WTC11 (cell line): ENCODE data around the gene MYORG. TPM values are rescaled to one million over a fixed set of nuclear protein-coding genes. Genes with fewer than 3 reads are reported as not detected.

Experiments used
- ATAC-seq: fragments of 200-7000 bp; cut with Tn5 transposase; 2 replicates; pipeline ENCODE4 v1.10.0; 2021; ENCODE audit warnings: mild to moderate bottlenecking, moderate library complexity
- CTCF ChIA-PET: fragments of 300-600 bp; sonication (Branson Sonifier 250); formaldehyde crosslinking; loops from one replicate; lab custom pipeline; 2021; ENCODE audit warnings: antibody characterized with exemption; lab: Charles Lee
- POLR2A ChIA-PET: fragments of 350-600 bp; sonication (Branson Sonifier 250); formaldehyde crosslinking; loops from one replicate; lab custom pipeline; 2021; ENCODE audit warnings: antibody characterized with exemption; lab: Charles Lee
- DNase-seq: peaks from one replicate; pipeline ENCODE4 v3.0.0; 2021; ENCODE audit warnings: low spot score
- H3K27ac Mint-ChIP-seq: 2 replicates; pipeline ENCODE4 v1.8.0; 2021; ENCODE audit warnings: mixed read lengths
- H3K27me3 Mint-ChIP-seq: 2 replicates; pipeline ENCODE4 v1.8.0; 2021; ENCODE audit warnings: low read depth, mild to moderate bottlenecking, moderate library complexity, mixed read lengths
- H3K36me3 Mint-ChIP-seq: 2 replicates; pipeline ENCODE4 v1.8.0; 2021; ENCODE audit warnings: mixed read lengths
- H3K4me1 Mint-ChIP-seq: 2 replicates; pipeline ENCODE4 v1.8.0; 2022; ENCODE audit warnings: mixed read lengths
- H3K4me3 Mint-ChIP-seq: 2 replicates; pipeline ENCODE4 v1.8.0; 2021; ENCODE audit warnings: mild to moderate bottlenecking, moderate library complexity, mixed read lengths
- H3K9me3 Mint-ChIP-seq: 2 replicates; pipeline ENCODE4 v1.8.0; 2021; ENCODE audit warnings: mixed read lengths
- ESRRA ChIP-seq: sonication (generic); formaldehyde crosslinking; IDR thresholded peaks from 2 replicates; pipeline ENCODE4 v1.8.1; 2022; ENCODE audit warnings: mild to moderate bottlenecking, missing genetic modification reagents, borderline replicate concordance
- ETV6 ChIP-seq: sonication (generic); formaldehyde crosslinking; IDR thresholded peaks from 2 replicates; pipeline ENCODE4 v1.8.1; 2022; ENCODE audit warnings: mild to moderate bottlenecking, missing genetic modification reagents
- GTF2I ChIP-seq: fragments of 250-450 bp; sonication (Bioruptor Pico); conservative IDR thresholded peaks from 2 replicates; pipeline ENCODE4 v1.4.0; 2021; ENCODE audit warnings: mild to moderate bottlenecking
- IRF2 ChIP-seq: sonication (generic); formaldehyde crosslinking; IDR thresholded peaks from 2 replicates; pipeline ENCODE4 v1.8.0; 2022; ENCODE audit warnings: low read depth, missing genetic modification reagents, borderline replicate concordance
- KAT7 ChIP-seq: sonication (generic); formaldehyde crosslinking; IDR thresholded peaks from 2 replicates; pipeline ENCODE4 v1.8.1; 2023; ENCODE audit warnings: missing genetic modification reagents, mild to moderate bottlenecking, borderline replicate concordance
- NFATC4 ChIP-seq: fragments of 250-450 bp; sonication (Bioruptor Pico); IDR thresholded peaks from 2 replicates; pipeline ENCODE4 v1.9.0; 2021; ENCODE audit warnings: mild to moderate bottlenecking
- NR1H2 ChIP-seq: sonication (generic); formaldehyde crosslinking; IDR thresholded peaks from 2 replicates; pipeline ENCODE4 v1.9.0; 2021; ENCODE audit warnings: mild to moderate bottlenecking, moderate library complexity, missing genetic modification reagents
- ZNF138 ChIP-seq: sonication (generic); formaldehyde crosslinking; conservative IDR thresholded peaks from 2 replicates; pipeline ENCODE4 v1.8.1; 2022; ENCODE audit warnings: mild to moderate bottlenecking, moderate library complexity, missing genetic modification reagents
- ZNF232 ChIP-seq: sonication (generic); formaldehyde crosslinking; IDR thresholded peaks from 2 replicates; pipeline ENCODE4 v1.8.0; 2022; ENCODE audit warnings: mild to moderate bottlenecking, missing genetic modification reagents
- ZNF263 ChIP-seq: sonication (generic); formaldehyde crosslinking; IDR thresholded peaks from 2 replicates; pipeline ENCODE4 v1.8.1; 2022; ENCODE audit warnings: low read depth, mild to moderate bottlenecking, moderate library complexity, missing genetic modification reagents
- total RNA-seq: library from RNA; stranded (reverse); gene quantifications from 3 replicates; pipeline ENCODE4 v1.2.3, GENCODE V29; 2021
- TF ChIP-seq, protein P1 (sequence below): sonication (generic); formaldehyde crosslinking; conservative IDR thresholded peaks from 2 replicates; pipeline ENCODE4 v1.8.1; 2023; ENCODE audit warnings: mild to moderate bottlenecking, low read depth, missing genetic modification reagents, moderate library complexity
- TF ChIP-seq, protein P2 (sequence below): sonication (generic); formaldehyde crosslinking; IDR thresholded peaks from 2 replicates; pipeline ENCODE4 v1.8.1; 2022; ENCODE audit warnings: mild to moderate bottlenecking, missing genetic modification reagents, moderate library complexity, borderline replicate concordance
- TF ChIP-seq, protein P3 (sequence below): fragments of 250-450 bp; sonication (Bioruptor Pico); conservative IDR thresholded peaks from 2 replicates; pipeline ENCODE4 v1.9.0; 2021; ENCODE audit warnings: mild to moderate bottlenecking
- TF ChIP-seq, protein P4 (sequence below): sonication (generic); formaldehyde crosslinking; IDR thresholded peaks from 2 replicates; pipeline ENCODE4 v1.8.1; 2023; ENCODE audit warnings: mild to moderate bottlenecking, missing genetic modification reagents
- TF ChIP-seq, protein P5 (sequence below): fragments of 250-450 bp; sonication (Bioruptor Pico); IDR thresholded peaks from 2 replicates; pipeline ENCODE4 v1.9.0; 2021; ENCODE audit warnings: mild to moderate bottlenecking
- TF ChIP-seq, protein P6 (sequence below): fragments of 250-450 bp; sonication (Bioruptor Pico); IDR thresholded peaks from 2 replicates; pipeline ENCODE4 v2.1.2; 2022; ENCODE audit warnings: mild to moderate bottlenecking, moderate library complexity
- TF ChIP-seq, protein P7 (sequence below): sonication (generic); formaldehyde crosslinking; IDR thresholded peaks from 2 replicates; pipeline ENCODE4 v1.8.0; 2022; ENCODE audit warnings: mild to moderate bottlenecking, missing genetic modification reagents

MYORG gene
- total RNA-seq, 1 experiment from 2014 or later: 18.9 TPM

DNA sequence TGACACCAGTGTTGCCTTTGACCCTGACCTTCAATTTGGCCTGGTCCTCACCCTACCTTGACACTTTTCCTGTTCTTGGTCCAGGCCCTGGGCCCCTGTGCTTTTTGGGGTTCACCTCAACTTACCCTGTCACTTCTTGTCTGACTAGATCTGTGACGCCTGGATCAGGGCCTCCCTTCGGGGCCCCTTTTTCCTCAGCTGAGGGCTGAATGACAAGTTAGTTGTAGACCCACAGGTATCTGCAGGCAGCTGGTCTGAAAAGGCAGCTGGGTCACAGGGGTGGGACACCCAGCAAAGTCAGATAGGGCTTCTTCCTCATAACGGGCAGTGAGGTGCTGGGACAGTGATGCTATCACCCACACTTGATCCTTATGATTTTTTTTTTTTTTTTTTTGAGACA, 10.0 kb upstream of the MYORG start:
- POLR2A ChIA-PET: interaction anchor here (0.5 kb wide), 1 partner anchor 319 kb away, joined by 4 read pairs; no protein-coding TSS in a partner anchor
- H3K9me3 Mint-ChIP-seq: no peaks in the 10 kb centered on the region
- no peak for DNase-seq
- no peaks in the 10 kb centered on the region for H3K36me3 Mint-ChIP-seq
- TF ChIP-seq NR1H2: no peak
- no peak for TF ChIP-seq GTF2I (CRISPR knock-in tag)
- TF ChIP-seq IRF2 (CRISPR knock-in tag): no peak
- no peak overlapping the region for H3K27ac Mint-ChIP-seq
- ATAC-seq: no peak
- CTCF ChIA-PET: interaction anchor here (0.8 kb wide), 1 partner anchor 13 kb away, joined by 4 read pairs; no protein-coding TSS in a partner anchor
- peaks cover 3% of the 10 kb centered on the region for H3K4me1 Mint-ChIP-seq
- peaks cover 34% of the 10 kb centered on the region for H3K27me3 Mint-ChIP-seq
- no peak overlapping the region for H3K4me3 Mint-ChIP-seq

DNA sequence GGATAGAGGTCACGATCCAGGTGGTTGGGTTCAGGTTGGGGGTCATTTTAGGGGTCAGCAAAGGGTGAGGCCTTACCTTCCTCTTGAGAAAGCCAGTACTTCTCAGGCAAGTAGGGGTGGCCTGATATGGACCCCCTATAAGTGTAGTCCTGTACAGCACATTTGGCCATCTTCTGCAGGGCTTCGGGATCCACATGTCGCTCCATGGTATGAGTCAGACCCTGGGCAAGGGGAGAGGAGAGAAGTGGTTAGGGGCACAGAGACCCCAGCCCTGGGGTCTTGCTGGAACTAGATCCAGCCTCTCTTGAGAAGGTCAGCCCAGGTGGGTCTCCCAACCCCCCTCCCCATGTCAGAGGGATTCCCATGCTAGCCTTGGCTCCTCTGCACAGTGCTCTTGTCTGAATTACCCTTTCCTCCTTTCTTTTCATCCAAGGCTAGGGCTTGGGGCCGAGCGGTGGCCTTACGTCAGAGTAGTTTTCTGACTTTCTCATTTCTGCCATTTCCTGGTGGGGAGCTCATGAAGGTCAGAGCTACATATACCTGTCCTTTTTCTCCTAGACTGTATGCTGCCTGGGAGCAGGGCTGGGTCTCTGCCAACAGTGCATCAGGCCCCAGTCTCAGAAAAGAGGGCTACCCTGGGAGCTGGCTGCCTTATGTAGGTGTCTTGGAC, 9.0 kb upstream of the MYORG start:
- DNase-seq: no peak

More for the DNA sequence above, 9.0 kb upstream of the MYORG start:
- Mint-ChIP-seq H3K4me3 (no peak overlapping the region), H3K36me3 (no peaks in the 10 kb centered on the region), H3K27ac (no peak overlapping the region), H3K4me1 (peaks cover 8% of the 10 kb centered on the region), H3K9me3 (no peaks in the 10 kb centered on the region), H3K27me3 (peaks cover 44% of the 10 kb centered on the region)
- POLR2A ChIA-PET: no interaction called here
- TF ChIP-seq, protein P1, sequence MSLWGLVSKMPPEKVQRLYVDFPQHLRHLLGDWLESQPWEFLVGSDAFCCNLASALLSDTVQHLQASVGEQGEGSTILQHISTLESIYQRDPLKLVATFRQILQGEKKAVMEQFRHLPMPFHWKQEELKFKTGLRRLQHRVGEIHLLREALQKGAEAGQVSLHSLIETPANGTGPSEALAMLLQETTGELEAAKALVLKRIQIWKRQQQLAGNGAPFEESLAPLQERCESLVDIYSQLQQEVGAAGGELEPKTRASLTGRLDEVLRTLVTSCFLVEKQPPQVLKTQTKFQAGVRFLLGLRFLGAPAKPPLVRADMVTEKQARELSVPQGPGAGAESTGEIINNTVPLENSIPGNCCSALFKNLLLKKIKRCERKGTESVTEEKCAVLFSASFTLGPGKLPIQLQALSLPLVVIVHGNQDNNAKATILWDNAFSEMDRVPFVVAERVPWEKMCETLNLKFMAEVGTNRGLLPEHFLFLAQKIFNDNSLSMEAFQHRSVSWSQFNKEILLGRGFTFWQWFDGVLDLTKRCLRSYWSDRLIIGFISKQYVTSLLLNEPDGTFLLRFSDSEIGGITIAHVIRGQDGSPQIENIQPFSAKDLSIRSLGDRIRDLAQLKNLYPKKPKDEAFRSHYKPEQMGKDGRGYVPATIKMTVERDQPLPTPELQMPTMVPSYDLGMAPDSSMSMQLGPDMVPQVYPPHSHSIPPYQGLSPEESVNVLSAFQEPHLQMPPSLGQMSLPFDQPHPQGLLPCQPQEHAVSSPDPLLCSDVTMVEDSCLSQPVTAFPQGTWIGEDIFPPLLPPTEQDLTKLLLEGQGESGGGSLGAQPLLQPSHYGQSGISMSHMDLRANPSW (CRISPR knock-in tag): no peak
- TF ChIP-seq ZNF138 (CRISPR knock-in tag): no peak
- TF ChIP-seq, protein P2, sequence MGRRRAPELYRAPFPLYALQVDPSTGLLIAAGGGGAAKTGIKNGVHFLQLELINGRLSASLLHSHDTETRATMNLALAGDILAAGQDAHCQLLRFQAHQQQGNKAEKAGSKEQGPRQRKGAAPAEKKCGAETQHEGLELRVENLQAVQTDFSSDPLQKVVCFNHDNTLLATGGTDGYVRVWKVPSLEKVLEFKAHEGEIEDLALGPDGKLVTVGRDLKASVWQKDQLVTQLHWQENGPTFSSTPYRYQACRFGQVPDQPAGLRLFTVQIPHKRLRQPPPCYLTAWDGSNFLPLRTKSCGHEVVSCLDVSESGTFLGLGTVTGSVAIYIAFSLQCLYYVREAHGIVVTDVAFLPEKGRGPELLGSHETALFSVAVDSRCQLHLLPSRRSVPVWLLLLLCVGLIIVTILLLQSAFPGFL (CRISPR knock-in tag): no peak
- no peak for TF ChIP-seq ZNF232 (CRISPR knock-in tag)
- TF ChIP-seq, protein P3, sequence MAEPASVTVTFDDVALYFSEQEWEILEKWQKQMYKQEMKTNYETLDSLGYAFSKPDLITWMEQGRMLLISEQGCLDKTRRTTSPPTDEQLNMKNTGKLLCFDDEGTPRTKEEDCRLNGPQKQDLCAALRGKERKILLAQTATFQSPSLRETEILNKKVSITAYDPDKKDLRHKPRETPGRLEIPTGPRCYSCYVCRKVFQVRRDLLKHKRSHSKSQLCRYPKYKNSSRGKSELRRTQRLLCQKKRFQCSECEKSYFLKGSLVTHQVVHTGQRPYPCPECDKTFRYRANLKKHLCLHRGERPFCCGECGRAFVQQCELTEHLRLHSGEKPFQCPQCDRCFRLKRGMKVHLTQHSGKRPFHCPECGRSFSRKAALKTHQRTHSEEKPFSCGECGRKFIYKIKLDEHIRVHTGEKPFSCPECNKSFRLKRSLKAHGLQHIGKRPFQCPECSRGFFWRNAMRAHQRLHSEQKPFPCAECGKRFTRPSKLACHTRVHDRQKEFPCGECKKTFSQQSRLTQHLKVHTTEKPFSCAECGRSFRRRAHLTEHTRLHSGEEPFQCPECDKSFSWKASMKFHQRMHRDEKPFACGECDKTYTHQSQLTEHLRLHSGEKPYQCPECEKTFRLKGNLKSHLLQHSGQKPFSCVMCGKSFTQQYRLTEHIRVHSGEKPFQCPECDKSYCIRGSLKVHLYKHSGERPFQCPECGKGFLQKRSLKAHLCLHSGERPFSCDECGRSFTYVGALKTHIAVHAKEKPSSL: no peak
- TF ChIP-seq NFATC4 (CRISPR knock-in tag): no peak
- TF ChIP-seq, protein P4, sequence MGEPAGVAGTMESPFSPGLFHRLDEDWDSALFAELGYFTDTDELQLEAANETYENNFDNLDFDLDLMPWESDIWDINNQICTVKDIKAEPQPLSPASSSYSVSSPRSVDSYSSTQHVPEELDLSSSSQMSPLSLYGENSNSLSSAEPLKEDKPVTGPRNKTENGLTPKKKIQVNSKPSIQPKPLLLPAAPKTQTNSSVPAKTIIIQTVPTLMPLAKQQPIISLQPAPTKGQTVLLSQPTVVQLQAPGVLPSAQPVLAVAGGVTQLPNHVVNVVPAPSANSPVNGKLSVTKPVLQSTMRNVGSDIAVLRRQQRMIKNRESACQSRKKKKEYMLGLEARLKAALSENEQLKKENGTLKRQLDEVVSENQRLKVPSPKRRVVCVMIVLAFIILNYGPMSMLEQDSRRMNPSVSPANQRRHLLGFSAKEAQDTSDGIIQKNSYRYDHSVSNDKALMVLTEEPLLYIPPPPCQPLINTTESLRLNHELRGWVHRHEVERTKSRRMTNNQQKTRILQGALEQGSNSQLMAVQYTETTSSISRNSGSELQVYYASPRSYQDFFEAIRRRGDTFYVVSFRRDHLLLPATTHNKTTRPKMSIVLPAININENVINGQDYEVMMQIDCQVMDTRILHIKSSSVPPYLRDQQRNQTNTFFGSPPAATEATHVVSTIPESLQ (CRISPR knock-in tag): no peak
- TF ChIP-seq KAT7 (CRISPR knock-in tag): no peak
- no peak for TF ChIP-seq ETV6 (CRISPR knock-in tag)
- TF ChIP-seq, protein P5, sequence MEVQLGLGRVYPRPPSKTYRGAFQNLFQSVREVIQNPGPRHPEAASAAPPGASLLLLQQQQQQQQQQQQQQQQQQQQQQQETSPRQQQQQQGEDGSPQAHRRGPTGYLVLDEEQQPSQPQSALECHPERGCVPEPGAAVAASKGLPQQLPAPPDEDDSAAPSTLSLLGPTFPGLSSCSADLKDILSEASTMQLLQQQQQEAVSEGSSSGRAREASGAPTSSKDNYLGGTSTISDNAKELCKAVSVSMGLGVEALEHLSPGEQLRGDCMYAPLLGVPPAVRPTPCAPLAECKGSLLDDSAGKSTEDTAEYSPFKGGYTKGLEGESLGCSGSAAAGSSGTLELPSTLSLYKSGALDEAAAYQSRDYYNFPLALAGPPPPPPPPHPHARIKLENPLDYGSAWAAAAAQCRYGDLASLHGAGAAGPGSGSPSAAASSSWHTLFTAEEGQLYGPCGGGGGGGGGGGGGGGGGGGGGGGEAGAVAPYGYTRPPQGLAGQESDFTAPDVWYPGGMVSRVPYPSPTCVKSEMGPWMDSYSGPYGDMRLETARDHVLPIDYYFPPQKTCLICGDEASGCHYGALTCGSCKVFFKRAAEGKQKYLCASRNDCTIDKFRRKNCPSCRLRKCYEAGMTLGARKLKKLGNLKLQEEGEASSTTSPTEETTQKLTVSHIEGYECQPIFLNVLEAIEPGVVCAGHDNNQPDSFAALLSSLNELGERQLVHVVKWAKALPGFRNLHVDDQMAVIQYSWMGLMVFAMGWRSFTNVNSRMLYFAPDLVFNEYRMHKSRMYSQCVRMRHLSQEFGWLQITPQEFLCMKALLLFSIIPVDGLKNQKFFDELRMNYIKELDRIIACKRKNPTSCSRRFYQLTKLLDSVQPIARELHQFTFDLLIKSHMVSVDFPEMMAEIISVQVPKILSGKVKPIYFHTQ (CRISPR knock-in tag): no peak
- no peak for TF ChIP-seq ZNF263 (CRISPR knock-in tag)
- TF ChIP-seq, protein P6, sequence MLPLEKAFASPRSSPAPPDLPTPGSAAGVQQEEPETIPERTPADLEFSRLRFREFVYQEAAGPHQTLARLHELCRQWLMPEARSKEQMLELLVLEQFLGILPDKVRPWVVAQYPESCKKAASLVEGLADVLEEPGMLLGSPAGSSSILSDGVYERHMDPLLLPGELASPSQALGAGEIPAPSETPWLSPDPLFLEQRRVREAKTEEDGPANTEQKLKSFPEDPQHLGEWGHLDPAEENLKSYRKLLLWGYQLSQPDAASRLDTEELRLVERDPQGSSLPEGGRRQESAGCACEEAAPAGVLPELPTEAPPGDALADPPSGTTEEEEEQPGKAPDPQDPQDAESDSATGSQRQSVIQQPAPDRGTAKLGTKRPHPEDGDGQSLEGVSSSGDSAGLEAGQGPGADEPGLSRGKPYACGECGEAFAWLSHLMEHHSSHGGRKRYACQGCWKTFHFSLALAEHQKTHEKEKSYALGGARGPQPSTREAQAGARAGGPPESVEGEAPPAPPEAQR: no peak
- TF ChIP-seq, protein P7, sequence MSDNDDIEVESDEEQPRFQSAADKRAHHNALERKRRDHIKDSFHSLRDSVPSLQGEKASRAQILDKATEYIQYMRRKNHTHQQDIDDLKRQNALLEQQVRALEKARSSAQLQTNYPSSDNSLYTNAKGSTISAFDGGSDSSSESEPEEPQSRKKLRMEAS (CRISPR knock-in tag): no peak
- no peak for TF ChIP-seq ESRRA (CRISPR knock-in tag)
- CTCF ChIA-PET: interaction anchor here (0.8 to 0.9 kb wide), 2 partner anchors 14 to 18 kb away, joined by 3 to 4 read pairs; no protein-coding TSS in a partner anchor
- ATAC-seq: no peak
